B cell (primary cell): Measurements from ENCODE around the gene SLC24A3. TPM values are rescaled to one million over a fixed set of nuclear protein-coding genes. Genes with fewer than 3 reads are reported as not detected.

Experiments
- ATAC-seq: fragments of 200-7000 bp; cut with Tn5 transposase; one replicate; pipeline ENCODE4 v1.10.0; 2021; ENCODE audit warnings: low read depth, mild to moderate bottlenecking, moderate number of reproducible peaks, moderate library complexity
- CTCF ChIA-PET: fragments of 350-600 bp; sonication (Branson Sonifier 250); formaldehyde crosslinking; loops from one replicate; lab custom pipeline; 2021; ENCODE audit warnings: antibody characterized with exemption, inconsistent platforms; lab: Charles Lee
- POLR2A ChIA-PET: fragments of 350-600 bp; sonication (Branson Sonifier 250); formaldehyde crosslinking; loops from one replicate; lab custom pipeline; 2021; ENCODE audit warnings: antibody characterized with exemption; lab: Charles Lee
- DNase-seq: peaks from one replicate; pipeline ENCODE4 v3.0.0; 2013
- H2AFZ ChIP-seq: 2 replicates; pipeline ENCODE4 v1.6.1; 2012; ENCODE audit warnings: mild to moderate bottlenecking, low read depth, low read length; ENCODE audit not compliant: insufficient read depth, poor library complexity, severe bottlenecking
- H3K27ac ChIP-seq, 2 donors: 1 replicate in 1 of 2; 2 replicates in 1 of 2; pipeline ENCODE4 v1.5.1; 2012 to 2013; ENCODE audit warnings: low read length in 2 of 2, mild to moderate bottlenecking in 2 of 2, moderate library complexity in 1 of 2
- H3K27me3 ChIP-seq, 4 experiments: fragments of 200-600 bp in 1 of 4; sonication (generic) in 1 of 4; replicated peaks in 1 of 4; 1 replicate in 2 of 4; 2 replicates in 2 of 4; pipeline versions ENCODE4 v1.6.1 to v1.7.0; 2013 to 2016; ENCODE audit warnings: low read length in 3 of 4, mild to moderate bottlenecking in 2 of 4, mixed read lengths in 1 of 4, moderate library complexity in 1 of 4; ENCODE audit not compliant: insufficient read depth in 4 of 4, control insufficient read depth in 3 of 4; ENCODE audit errors: control extremely low read depth in 1 of 4
- H3K36me3 ChIP-seq, 2 experiments: replicated peaks in 1 of 2; 1 replicate in 1 of 2; 2 replicates in 1 of 2; pipeline versions ENCODE4 v1.6.1 to v1.7.1; 2013; ENCODE audit warnings: low read length in 1 of 2; ENCODE audit not compliant: insufficient read depth in 2 of 2, control insufficient read depth in 1 of 2; ENCODE audit errors: control extremely low read depth in 1 of 2, extremely low read depth in 1 of 2
- H3K4me1 ChIP-seq, 2 donors: fragments of 200-600 bp in 1 of 2; sonication (generic) in 1 of 2; 1 replicate in 1 of 2; 2 replicates in 1 of 2; pipeline versions ENCODE4 v1.5.1 to v1.6.1; 2013 to 2017; ENCODE audit warnings: low read length in 2 of 2; ENCODE audit not compliant: control insufficient read depth in 2 of 2, insufficient read depth in 2 of 2
- H3K4me2 ChIP-seq: replicated peaks from 2 replicates; pipeline ENCODE3; 2012; ENCODE audit warnings: mild to moderate bottlenecking, low read depth, low read length; ENCODE audit not compliant: poor library complexity, severe bottlenecking
- H3K4me3 ChIP-seq, 5 experiments: fragments of 200-600 bp in 1 of 5; sonication (generic) in 1 of 5; 1 replicate in 3 of 5; 2 replicates in 2 of 5; pipeline versions ENCODE4 v1.5.1 to v1.7.0; 2011 to 2016; ENCODE audit warnings: low read length in 4 of 5, mild to moderate bottlenecking in 4 of 5, low read depth in 2 of 5, control low read depth in 1 of 5, moderate library complexity in 1 of 5; ENCODE audit not compliant: insufficient read depth in 1 of 5; ENCODE audit errors: control extremely low read depth in 1 of 5, extremely low read depth in 1 of 5
- H3K79me2 ChIP-seq: fragments of 200-600 bp; sonication (generic); one replicate; pipeline ENCODE4 v1.6.0; 2016; ENCODE audit warnings: low read length; ENCODE audit not compliant: control insufficient read depth, insufficient read depth
- H3K9ac ChIP-seq: fragments of 200-600 bp; sonication (generic); 2 replicates; pipeline ENCODE4 v1.6.1; 2017; ENCODE audit warnings: mild to moderate bottlenecking, low read length, moderate library complexity
- H3K9me3 ChIP-seq, 3 donors: one replicate each; pipeline versions ENCODE4 v1.6.1 to v1.7.1; 2013; ENCODE audit warnings: low read length in 2 of 3; ENCODE audit not compliant: control insufficient read depth in 2 of 3, insufficient read depth in 1 of 3; ENCODE audit errors: control extremely low read depth in 1 of 3
- H4K20me1 ChIP-seq: 2 replicates; pipeline ENCODE4 v1.6.0; 2012; ENCODE audit warnings: mild to moderate bottlenecking, low read length; ENCODE audit not compliant: insufficient read depth, control insufficient read depth, poor library complexity, severe bottlenecking
- H3K27ac Mint-ChIP-seq: one replicate; pipeline ENCODE4 v1.8.0; 2021; ENCODE audit warnings: mixed read lengths
- H3K27me3 Mint-ChIP-seq: one replicate; pipeline ENCODE4 v1.8.0; 2021; ENCODE audit warnings: mixed read lengths
- H3K4me1 Mint-ChIP-seq: one replicate; pipeline ENCODE4 v1.8.0; 2021; ENCODE audit warnings: mixed read lengths
- H3K4me3 Mint-ChIP-seq: one replicate; pipeline ENCODE4 v1.8.0; 2021; ENCODE audit warnings: mixed read lengths
- H3K9me3 Mint-ChIP-seq: one replicate; pipeline ENCODE4 v1.8.0; 2022; ENCODE audit warnings: mixed read lengths; ENCODE audit not compliant: insufficient read depth
- CTCF ChIP-seq: fragments of 200-600 bp; IDR thresholded peaks from one replicate; pipeline ENCODE4 v1.8.0; 2022; ENCODE audit warnings: antibody characterized with exemption, mild to moderate bottlenecking
- EZH2 ChIP-seq: IDR thresholded peaks from 2 replicates; pipeline ENCODE4 v1.6.1; 2012; ENCODE audit warnings: borderline replicate concordance, low read depth, mild to moderate bottlenecking, moderate library complexity, low read length; ENCODE audit not compliant: insufficient read depth, poor library complexity, severe bottlenecking
- WGBS: methylation state at CpG from one replicate; pipeline ENCODE4 v1.1.5; 2013; ENCODE audit warnings: missing lambda C conversion rate; ENCODE audit not compliant: insufficient coverage; 5-methylcytosine and 5-hydroxymethylcytosine counted together
- intact Hi-C: fragments of 100-400 bp; cut with micrococcal nuclease; formaldehyde crosslinking; loops from one replicate; pipeline ENCODE4 v1.10.0; 2022
- polyA plus RNA-seq: library from polyadenylated mRNA; depleted of rRNA; stranded (reverse); fragments of >200 nt; gene quantifications from 2 replicates; pipeline ENCODE4 v1.2.3, GENCODE V29; 2012
- total RNA-seq, 2 donors: library from RNA; stranded (reverse); fragments of 120-200 nt in 1 of 2; gene quantifications; 1 replicate in 1 of 2; 2 replicates in 1 of 2; pipeline versions ENCODE4 v1.2.3 to v1.2.4, GENCODE V29; 2013 to 2022

The SLC24A3 gene
- total and polyA plus RNA-seq, 2 donors (not counting 1 experiment from before 2014, with no cell fraction given), result not detected

GRCh38 chr20:19582782-19583181, 370.3 kb downstream of the SLC24A3 start:
- no peak for TF ChIP-seq CTCF
- no peak for TF ChIP-seq EZH2
- H3K4me1 ChIP-seq, result no peaks in the 10 kb centered on the region
- no peaks in the 10 kb centered on the region for H4K20me1 ChIP-seq
- no peak overlapping the region for H3K4me3 ChIP-seq
- H3K27me3 Mint-ChIP-seq, result peaks cover 16% of the 10 kb centered on the region
- ATAC-seq (no peak), DNase-seq (no peak)
- CTCF ChIA-PET, result no interaction called here
- no peak overlapping the region for H3K4me3 Mint-ChIP-seq
- 77% methylated on average over 7 of the region's 7 CpGs for WGBS
- intact Hi-C loops, result no loop called here
- no peak overlapping the region for H3K27ac ChIP-seq
- POLR2A ChIA-PET, result no interaction called here
- H3K27me3 ChIP-seq, result peaks cover 0 to 3% (median 0%) of the 10 kb centered on the region in 4 experiments
- no peaks in the 10 kb centered on the region for H3K4me1 Mint-ChIP-seq
- H3K9me3 Mint-ChIP-seq, result no peaks in the 10 kb centered on the region
- peaks cover 0 to 4% (median 0%) of the 10 kb centered on the region in 3 donors for H3K9me3 ChIP-seq
- no peak overlapping the region for H3K27ac Mint-ChIP-seq
- no peaks in the 10 kb centered on the region for H3K79me2 ChIP-seq
- H2AFZ ChIP-seq, result no peak overlapping the region
- no peak overlapping the region for H3K9ac ChIP-seq
- no peak overlapping the region for H3K4me2 ChIP-seq
- no peaks in the 10 kb centered on the region for H3K36me3 ChIP-seq

GRCh38 chr20:19583532-19584175, 371.2 kb downstream of the SLC24A3 start:
- intact Hi-C loops, result no loop called here
- no peak for ATAC-seq
- CTCF ChIA-PET, result no interaction called here

More at GRCh38 chr20:19583532-19584175, 371.2 kb downstream of the SLC24A3 start:
- Histone ChIP-seq H3K27me3 (peaks cover 0 to 3% (median 0%) of the 10 kb centered on the region in 4 experiments), H3K27ac (no peak overlapping the region), H4K20me1 (no peaks in the 10 kb centered on the region), H3K4me3 (no peak overlapping the region), H3K9ac (no peak overlapping the region), H3K79me2 (no peaks in the 10 kb centered on the region), H2AFZ (no peak overlapping the region), H3K4me1 (no peaks in the 10 kb centered on the region), H3K36me3 (no peaks in the 10 kb centered on the region), H3K4me2 (no peak overlapping the region), H3K9me3 (peaks cover 0 to 4% (median 0%) of the 10 kb centered on the region in 3 donors)
- POLR2A ChIA-PET, result no interaction called here
- no peak overlapping the region for H3K4me3 Mint-ChIP-seq
- no peaks in the 10 kb centered on the region for H3K9me3 Mint-ChIP-seq
- TF ChIP-seq CTCF (no peak), EZH2 (no peak)
- 69% methylated on average over 11 of the region's 12 CpGs for WGBS
- no peak for DNase-seq
- H3K4me1 Mint-ChIP-seq, result no peaks in the 10 kb centered on the region
- H3K27me3 Mint-ChIP-seq, result peaks cover 15% of the 10 kb centered on the region
- H3K27ac Mint-ChIP-seq, result no peak overlapping the region
